ENCODE data around the gene PPP2R1A. TPM values are rescaled to one million over a fixed set of nuclear protein-coding genes. Genes with fewer than 3 reads are reported as not detected.

PPP2R1A gene
- total RNA-seq, 4 donors from 2014 or later = 200 to 226 (median 224) TPM

- TF ChIP-seq, protein P1, sequence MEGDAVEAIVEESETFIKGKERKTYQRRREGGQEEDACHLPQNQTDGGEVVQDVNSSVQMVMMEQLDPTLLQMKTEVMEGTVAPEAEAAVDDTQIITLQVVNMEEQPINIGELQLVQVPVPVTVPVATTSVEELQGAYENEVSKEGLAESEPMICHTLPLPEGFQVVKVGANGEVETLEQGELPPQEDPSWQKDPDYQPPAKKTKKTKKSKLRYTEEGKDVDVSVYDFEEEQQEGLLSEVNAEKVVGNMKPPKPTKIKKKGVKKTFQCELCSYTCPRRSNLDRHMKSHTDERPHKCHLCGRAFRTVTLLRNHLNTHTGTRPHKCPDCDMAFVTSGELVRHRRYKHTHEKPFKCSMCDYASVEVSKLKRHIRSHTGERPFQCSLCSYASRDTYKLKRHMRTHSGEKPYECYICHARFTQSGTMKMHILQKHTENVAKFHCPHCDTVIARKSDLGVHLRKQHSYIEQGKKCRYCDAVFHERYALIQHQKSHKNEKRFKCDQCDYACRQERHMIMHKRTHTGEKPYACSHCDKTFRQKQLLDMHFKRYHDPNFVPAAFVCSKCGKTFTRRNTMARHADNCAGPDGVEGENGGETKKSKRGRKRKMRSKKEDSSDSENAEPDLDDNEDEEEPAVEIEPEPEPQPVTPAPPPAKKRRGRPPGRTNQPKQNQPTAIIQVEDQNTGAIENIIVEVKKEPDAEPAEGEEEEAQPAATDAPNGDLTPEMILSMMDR (IDR thresholded peaks at IDR 0.05) = no peak
- peak in 1 of 2 donors; percentile 77 for TF ChIP-seq POLR2A (IDR thresholded peaks at IDR 0.05)
- peak; percentile 98 to 100 for DNase-seq (ENCODE audit: low spot score in 2 of 2)
- 0 to 1% methylated on average over 59 to 60 of the region's 70 CpGs for WGBS, 2 donors
- peak within 1 kb of the TSS; percentile 99 for H3K4me3 ChIP-seq (ENCODE audit: low read depth, poor library complexity, severe bottlenecking)
- intact Hi-C loops (cut with DNase I; ENCODE audit: low total_unique reads) = no loop called here
Measured at GRCh38 chr19:52269338-52270261, 79.7 kb downstream of the PPP2R1A start, which contains the start of gene ZNF766. Gene ZNF766 (plus strand): TSS chr19:52269587. CDS start chr19:52269614, 27 bp downstream.

DNA sequence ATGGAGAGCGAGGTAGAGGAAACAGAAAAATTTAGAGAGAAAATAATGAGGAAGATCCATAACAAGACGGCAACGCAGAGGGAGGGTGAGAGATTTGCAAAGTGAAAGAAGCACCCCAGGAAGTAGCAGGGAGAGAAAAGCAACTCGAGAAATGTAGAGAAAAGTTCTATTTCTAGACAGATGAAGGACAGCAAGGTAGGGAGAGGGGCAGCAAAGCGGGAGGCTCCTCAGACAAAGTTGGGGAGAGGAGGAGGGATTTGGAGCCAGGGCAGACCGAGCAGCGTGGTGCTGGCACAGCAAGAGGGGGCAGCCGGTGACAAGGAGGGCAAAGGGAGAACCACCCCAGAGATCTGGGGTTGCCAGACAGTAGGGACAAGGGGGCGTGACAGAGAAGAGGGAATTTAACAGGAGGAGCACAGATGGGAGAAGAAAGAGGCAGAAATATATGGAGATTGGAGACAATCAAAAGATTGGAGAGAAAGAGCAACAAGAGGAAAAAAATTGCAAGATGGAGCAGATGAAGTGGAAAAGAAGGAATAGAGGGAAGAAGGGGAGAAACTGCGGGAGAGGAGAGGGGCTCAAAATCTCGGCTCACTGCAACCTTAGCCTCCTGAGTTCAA lies 80.5 kb downstream of the PPP2R1A start:
- H3K4me3 ChIP-seq (ENCODE audit: low read depth, poor library complexity, severe bottlenecking) = peak overlapping the region; percentile 99
- no peak for DNase-seq (ENCODE audit: low spot score in 2 of 2)
- TF ChIP-seq, protein P1 (IDR thresholded peaks at IDR 0.05) = no peak
- no peak for TF ChIP-seq POLR2A (IDR thresholded peaks at IDR 0.05)
- intact Hi-C loops (cut with DNase I; ENCODE audit: low total_unique reads) = no loop called here
- 8 to 9% methylated on average over 11 of the region's 11 CpGs for WGBS, 2 donors

GRCh38 chr19:52273301-52273700 lies 83.4 kb downstream of the PPP2R1A start:
- TF ChIP-seq, protein P1 (IDR thresholded peaks at IDR 0.05) = no peak
- TF ChIP-seq POLR2A (IDR thresholded peaks at IDR 0.05) = no peak
- peak in 1 of 2 donors; percentile 75 for DNase-seq (ENCODE audit: low spot score in 2 of 2)
- 93 to 100% methylated on average over 2 of the region's 2 CpGs for WGBS, 2 donors
- intact Hi-C loops (cut with DNase I; ENCODE audit: low total_unique reads) = no loop called here
- no peak overlapping the region for H3K4me3 ChIP-seq (ENCODE audit: low read depth, poor library complexity, severe bottlenecking)

- TF ChIP-seq POLR2A (IDR thresholded peaks at IDR 0.05) = no peak
- TF ChIP-seq, protein P1 (IDR thresholded peaks at IDR 0.05) = no peak
- WGBS, 2 donors = 82 to 95% methylated on average over 5 of the region's 5 CpGs
- peak in 1 of 2 donors; percentile 21 for DNase-seq (ENCODE audit: low spot score in 2 of 2)
- intact Hi-C loops (cut with DNase I; ENCODE audit: low total_unique reads) = no loop called here
- H3K4me3 ChIP-seq (ENCODE audit: low read depth, poor library complexity, severe bottlenecking) = no peak overlapping the region
Measured at GRCh38 chr19:52274191-52274590, 84.3 kb downstream of the PPP2R1A start.

GRCh38 chr19:52275988-52276387 lies 86.1 kb downstream of the PPP2R1A start:
- no peak for DNase-seq (ENCODE audit: low spot score in 2 of 2)
- intact Hi-C loops (cut with DNase I; ENCODE audit: low total_unique reads) = no loop called here
- TF ChIP-seq, protein P1 (IDR thresholded peaks at IDR 0.05) = no peak
- no peak for TF ChIP-seq POLR2A (IDR thresholded peaks at IDR 0.05)
- no peak overlapping the region for H3K4me3 ChIP-seq (ENCODE audit: low read depth, poor library complexity, severe bottlenecking)
- 79 to 87% methylated on average over 5 of the region's 5 CpGs for WGBS, 2 donors

Data from lower leg skin (tissue), 4 donors.